ENCODE results near the gene GRK5. TPM values are rescaled to one million over a fixed set of nuclear protein-coding genes. Genes with fewer than 3 reads are reported as not detected.

Gene GRK5
- total RNA-seq, 1 donor from 2014 or later = 43.2 TPM

- Mint-ChIP-seq H3K4me1 (ENCODE audit: unreplicated experiment) (peaks cover 7% of the 10 kb centered on the region), H3K9me3 (ENCODE audit: unreplicated experiment) (no peaks in the 10 kb centered on the region), H3K27ac (ENCODE audit: unreplicated experiment) (no peak overlapping the region), H3K4me3 (ENCODE audit: unreplicated experiment) (no peak overlapping the region), H3K36me3 (ENCODE audit: unreplicated experiment) (peaks cover 15% of the 10 kb centered on the region), H3K27me3 (ENCODE audit: unreplicated experiment) (no peaks in the 10 kb centered on the region)
- DNase-seq (ENCODE audit: extremely low spot score, unreplicated experiment) = no peak
- no peak for TF ChIP-seq CTCF (IDR thresholded peaks at IDR 0.05)
Measured at GRCh38 chr10:119393019-119393418, 185.6 kb downstream of the GRK5 start.

- Mint-ChIP-seq H3K27me3 (ENCODE audit: unreplicated experiment) (no peaks in the 10 kb centered on the region), H3K4me1 (ENCODE audit: unreplicated experiment) (peaks cover 7% of the 10 kb centered on the region), H3K9me3 (ENCODE audit: unreplicated experiment) (no peaks in the 10 kb centered on the region), H3K27ac (ENCODE audit: unreplicated experiment) (no peak overlapping the region), H3K36me3 (ENCODE audit: unreplicated experiment) (peaks cover 15% of the 10 kb centered on the region), H3K4me3 (ENCODE audit: unreplicated experiment) (no peak overlapping the region)
- no peak for DNase-seq (ENCODE audit: extremely low spot score, unreplicated experiment)
- TF ChIP-seq CTCF (IDR thresholded peaks at IDR 0.05) = no peak
Measured at GRCh38 chr10:119393421-119393820, 186.1 kb downstream of the GRK5 start.

GRCh38 chr10:119393845-119394244 lies 186.5 kb downstream of the GRK5 start:
- Mint-ChIP-seq H3K4me1 (ENCODE audit: unreplicated experiment) (peaks cover 8% of the 10 kb centered on the region), H3K9me3 (ENCODE audit: unreplicated experiment) (no peaks in the 10 kb centered on the region), H3K4me3 (ENCODE audit: unreplicated experiment) (no peak overlapping the region), H3K27me3 (ENCODE audit: unreplicated experiment) (no peaks in the 10 kb centered on the region), H3K36me3 (ENCODE audit: unreplicated experiment) (peaks cover 15% of the 10 kb centered on the region), H3K27ac (ENCODE audit: unreplicated experiment) (no peak overlapping the region)
- DNase-seq (ENCODE audit: extremely low spot score, unreplicated experiment) = no peak
- no peak for TF ChIP-seq CTCF (IDR thresholded peaks at IDR 0.05)

- Mint-ChIP-seq H3K4me1 (ENCODE audit: unreplicated experiment) (peaks cover 9% of the 10 kb centered on the region), H3K27ac (ENCODE audit: unreplicated experiment) (no peak overlapping the region), H3K9me3 (ENCODE audit: unreplicated experiment) (no peaks in the 10 kb centered on the region), H3K36me3 (ENCODE audit: unreplicated experiment) (peaks cover 20% of the 10 kb centered on the region), H3K4me3 (ENCODE audit: unreplicated experiment) (no peak overlapping the region), H3K27me3 (ENCODE audit: unreplicated experiment) (no peaks in the 10 kb centered on the region)
- no peak for TF ChIP-seq CTCF (IDR thresholded peaks at IDR 0.05)
- DNase-seq (ENCODE audit: extremely low spot score, unreplicated experiment) = no peak
Measured at GRCh38 chr10:119394657-119395279, 187.4 kb downstream of the GRK5 start.

GRCh38 chr10:119395280-119396007 lies 188.1 kb downstream of the GRK5 start:
- TF ChIP-seq CTCF (IDR thresholded peaks at IDR 0.05) = no peak
- H3K27me3 Mint-ChIP-seq (ENCODE audit: unreplicated experiment) = no peaks in the 10 kb centered on the region
- no peak overlapping the region for H3K27ac Mint-ChIP-seq (ENCODE audit: unreplicated experiment)
- no peaks in the 10 kb centered on the region for H3K9me3 Mint-ChIP-seq (ENCODE audit: unreplicated experiment)
- H3K4me1 Mint-ChIP-seq (ENCODE audit: unreplicated experiment) = peaks cover 5% of the 10 kb centered on the region
- H3K4me3 Mint-ChIP-seq (ENCODE audit: unreplicated experiment) = no peak overlapping the region
- DNase-seq (ENCODE audit: extremely low spot score, unreplicated experiment) = no peak
- peaks cover 23% of the 10 kb centered on the region for H3K36me3 Mint-ChIP-seq (ENCODE audit: unreplicated experiment)
